Neural progenitor cell (in vitro differentiated cells): Measurements from ENCODE around the gene VILL. TPM values are rescaled to one million over a fixed set of nuclear protein-coding genes. Genes with fewer than 3 reads are reported as not detected.

Experiments used
- DNase-seq: peaks from one replicate; pipeline ENCODE4 v3.0.0-alpha.2; 2016; ENCODE audit warnings: low spot score
- H2AFZ ChIP-seq: fragments of 200-600 bp; sonication (generic); replicated peaks from 2 replicates; pipeline ENCODE4 v1.6.1; 2016; ENCODE audit warnings: antibody characterized with exemption
- H3F3A ChIP-seq: fragments of 200-600 bp; sonication (generic); 2 replicates; pipeline ENCODE4 v1.6.1; 2016; ENCODE audit warnings: antibody characterized with exemption, low read depth
- H3K27ac ChIP-seq: fragments of 200-600 bp; sonication (generic); 2 replicates; pipeline ENCODE4 v1.5.1; 2016; ENCODE audit warnings: mild to moderate bottlenecking
- H3K27me3 ChIP-seq: fragments of 200-600 bp; sonication (generic); 2 replicates; pipeline ENCODE4 v1.6.1; 2016; ENCODE audit warnings: mild to moderate bottlenecking, moderate library complexity
- H3K36me3 ChIP-seq: fragments of 200-600 bp; sonication (generic); 2 replicates; pipeline ENCODE4 v1.5.1; 2016
- H3K4me1 ChIP-seq: fragments of 200-600 bp; sonication (generic); 2 replicates; pipeline ENCODE4 v1.6.1; 2016; ENCODE audit warnings: mixed run types
- H3K4me2 ChIP-seq: fragments of 200-600 bp; sonication (generic); 2 replicates; pipeline ENCODE4 v1.6.1; 2016
- H3K4me3 ChIP-seq: fragments of 200-600 bp; sonication (generic); 2 replicates; pipeline ENCODE4 v1.5.1; 2016
- H3K79me2 ChIP-seq: fragments of 200-600 bp; sonication (generic); 2 replicates; pipeline ENCODE4 v1.6.1; 2016; ENCODE audit warnings: low read depth
- H3K9ac ChIP-seq: fragments of 200-600 bp; sonication (generic); 2 replicates; pipeline ENCODE4 v1.6.1; 2016
- H3K9me3 ChIP-seq: fragments of 200-600 bp; sonication (generic); 2 replicates; pipeline ENCODE4 v1.5.1; 2016; ENCODE audit warnings: low read depth
- H4K20me1 ChIP-seq: fragments of 200-600 bp; sonication (generic); 2 replicates; pipeline ENCODE4 v1.6.1; 2016; ENCODE audit warnings: low read depth
- H3K27ac Mint-ChIP-seq: 3 replicates; pipeline ENCODE4 v1.8.0; 2021; ENCODE audit warnings: mixed read lengths
- H3K27me3 Mint-ChIP-seq: 2 replicates; pipeline ENCODE4 v1.8.0; 2022; ENCODE audit warnings: low read depth, mild to moderate bottlenecking, inconsistent platforms, moderate library complexity, mixed read lengths; ENCODE audit not compliant: insufficient read depth
- H3K36me3 Mint-ChIP-seq: 3 replicates; pipeline ENCODE4 v1.8.0; 2021; ENCODE audit warnings: mixed read lengths
- H3K4me1 Mint-ChIP-seq: 3 replicates; pipeline ENCODE4 v1.8.0; 2021; ENCODE audit warnings: mixed read lengths
- H3K4me3 Mint-ChIP-seq: 3 replicates; pipeline ENCODE4 v1.8.0; 2021; ENCODE audit warnings: mild to moderate bottlenecking, moderate library complexity, mixed read lengths
- H3K9me3 Mint-ChIP-seq: 3 replicates; pipeline ENCODE4 v1.8.0; 2020; ENCODE audit warnings: mixed read lengths
- EZH2 ChIP-seq: fragments of 200-600 bp; sonication (generic); IDR thresholded peaks from 2 replicates; pipeline ENCODE4 v1.6.1; 2017; ENCODE audit warnings: antibody characterized with exemption, mild to moderate bottlenecking, moderate library complexity
- EZH2phosphoT487 ChIP-seq: fragments of 200-600 bp; sonication (generic); IDR thresholded peaks from 2 replicates; pipeline ENCODE4 v1.6.1; 2017; ENCODE audit warnings: antibody characterized with exemption
- total RNA-seq: library from RNA; depleted of rRNA; stranded (reverse); fragments of >200 nt; gene quantifications from 2 replicates; pipeline ENCODE4 v1.2.3, GENCODE V29; 2015; ENCODE audit warnings: low replicate concordance
- TF ChIP-seq, protein P1 (sequence below): fragments of 200-600 bp; sonication (generic); IDR thresholded peaks from 2 replicates; pipeline ENCODE4 v1.5.1; 2017; ENCODE audit warnings: antibody characterized with exemption, mild to moderate bottlenecking

The VILL gene
- total RNA-seq, 1 donor from 2014 or later: 4.9 TPM

DNA sequence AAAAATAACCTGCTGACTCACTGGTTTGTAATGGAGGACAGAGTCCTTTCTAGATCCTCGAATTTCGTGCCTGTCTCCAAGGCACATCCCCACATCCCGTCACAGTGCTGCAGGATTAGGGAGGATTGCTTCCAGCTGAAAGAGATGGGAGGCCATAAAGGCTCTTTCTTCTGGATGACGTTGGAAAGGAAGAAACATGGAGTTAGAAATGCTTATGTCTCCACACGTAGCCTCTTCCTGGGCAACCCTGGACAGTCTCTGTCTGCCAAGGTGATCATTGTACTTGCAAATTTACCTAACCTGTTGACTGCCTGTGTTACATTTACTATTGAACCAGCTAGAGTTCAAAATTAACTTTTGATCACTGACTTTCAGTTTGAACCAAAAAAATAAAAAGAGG lies 27.6 kb upstream of the VILL start:
- Histone ChIP-seq H4K20me1 (peaks cover 17% of the 10 kb centered on the region), H3K4me2 (no peak overlapping the region), H3K36me3 (peaks cover 4% of the 10 kb centered on the region), H3K9ac (no peak overlapping the region), H3K79me2 (no peaks in the 10 kb centered on the region), H3K4me1 (peaks cover 20% of the 10 kb centered on the region), H3K4me3 (no peak overlapping the region), H2AFZ (no peak overlapping the region), H3K9me3 (no peaks in the 10 kb centered on the region), H3F3A (peaks cover 9% of the 10 kb centered on the region), H3K27me3 (no peaks in the 10 kb centered on the region), H3K27ac (no peak overlapping the region)
- Mint-ChIP-seq H3K4me3 (no peak overlapping the region), H3K36me3 (peaks cover 4% of the 10 kb centered on the region), H3K27ac (no peak overlapping the region), H3K4me1 (peaks cover 18% of the 10 kb centered on the region), H3K9me3 (no peaks in the 10 kb centered on the region), H3K27me3 (no peaks in the 10 kb centered on the region)
- DNase-seq: peak; percentile 33
- TF ChIP-seq EZH2phosphoT487: no peak
- no peak for TF ChIP-seq EZH2
- TF ChIP-seq, protein P1, sequence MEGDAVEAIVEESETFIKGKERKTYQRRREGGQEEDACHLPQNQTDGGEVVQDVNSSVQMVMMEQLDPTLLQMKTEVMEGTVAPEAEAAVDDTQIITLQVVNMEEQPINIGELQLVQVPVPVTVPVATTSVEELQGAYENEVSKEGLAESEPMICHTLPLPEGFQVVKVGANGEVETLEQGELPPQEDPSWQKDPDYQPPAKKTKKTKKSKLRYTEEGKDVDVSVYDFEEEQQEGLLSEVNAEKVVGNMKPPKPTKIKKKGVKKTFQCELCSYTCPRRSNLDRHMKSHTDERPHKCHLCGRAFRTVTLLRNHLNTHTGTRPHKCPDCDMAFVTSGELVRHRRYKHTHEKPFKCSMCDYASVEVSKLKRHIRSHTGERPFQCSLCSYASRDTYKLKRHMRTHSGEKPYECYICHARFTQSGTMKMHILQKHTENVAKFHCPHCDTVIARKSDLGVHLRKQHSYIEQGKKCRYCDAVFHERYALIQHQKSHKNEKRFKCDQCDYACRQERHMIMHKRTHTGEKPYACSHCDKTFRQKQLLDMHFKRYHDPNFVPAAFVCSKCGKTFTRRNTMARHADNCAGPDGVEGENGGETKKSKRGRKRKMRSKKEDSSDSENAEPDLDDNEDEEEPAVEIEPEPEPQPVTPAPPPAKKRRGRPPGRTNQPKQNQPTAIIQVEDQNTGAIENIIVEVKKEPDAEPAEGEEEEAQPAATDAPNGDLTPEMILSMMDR: no peak

DNA sequence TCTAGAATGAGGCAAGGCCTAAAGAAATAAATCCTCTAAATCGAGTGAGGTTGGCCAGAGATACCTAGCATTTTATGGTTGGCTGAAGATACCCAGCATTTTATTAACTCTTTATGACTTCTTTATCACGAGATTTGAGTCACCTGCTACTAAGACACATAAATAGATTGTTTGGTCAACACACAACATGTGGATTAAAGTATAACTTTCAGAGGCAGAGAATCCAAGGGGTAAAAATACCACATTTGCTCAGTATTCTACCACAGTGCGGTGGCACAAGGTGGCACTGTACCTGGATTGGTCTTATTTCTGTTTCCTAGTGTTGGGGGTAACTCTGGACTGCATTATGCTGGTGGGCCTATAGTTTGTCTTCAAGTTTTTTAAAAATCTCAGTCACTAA lies 27.0 kb upstream of the VILL start:
- H3K79me2 ChIP-seq: no peaks in the 10 kb centered on the region
- H3K9ac ChIP-seq: no peak overlapping the region
- Mint-ChIP-seq H3K27me3 (no peaks in the 10 kb centered on the region), H3K9me3 (no peaks in the 10 kb centered on the region), H3K4me3 (no peak overlapping the region), H3K36me3 (peaks cover 8% of the 10 kb centered on the region), H3K4me1 (peaks cover 18% of the 10 kb centered on the region), H3K27ac (no peak overlapping the region)
- peaks cover 17% of the 10 kb centered on the region for H4K20me1 ChIP-seq
- H3K27ac ChIP-seq: no peak overlapping the region
- TF ChIP-seq EZH2phosphoT487 (no peak), EZH2 (no peak)
- TF ChIP-seq, protein P1: no peak
- H3K4me1 ChIP-seq: peaks cover 20% of the 10 kb centered on the region
- no peak overlapping the region for H2AFZ ChIP-seq
- no peak for DNase-seq
- no peak overlapping the region for H3K4me2 ChIP-seq
- peaks cover 5% of the 10 kb centered on the region for H3K36me3 ChIP-seq
- peaks cover 9% of the 10 kb centered on the region for H3F3A ChIP-seq
- H3K9me3 ChIP-seq: no peaks in the 10 kb centered on the region
- no peak overlapping the region for H3K4me3 ChIP-seq
- H3K27me3 ChIP-seq: no peaks in the 10 kb centered on the region

DNA sequence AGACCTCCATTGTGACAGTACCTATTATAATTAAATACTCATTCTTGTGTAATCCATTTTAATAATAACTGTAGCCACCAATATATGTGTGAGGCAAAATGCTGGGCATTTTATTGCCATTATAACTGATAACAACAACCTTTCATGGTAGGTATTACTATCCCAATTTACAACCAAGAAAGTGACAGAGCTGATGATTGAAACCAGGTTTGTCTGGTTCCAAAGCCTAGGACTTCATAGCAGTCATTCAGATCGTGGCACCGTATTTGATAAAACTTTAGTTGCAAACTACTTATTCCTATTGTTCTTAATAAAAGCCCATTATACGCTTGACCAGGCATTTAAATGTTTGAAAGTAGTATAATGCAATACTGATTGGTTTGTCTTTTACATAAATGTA lies 26.4 kb upstream of the VILL start:
- H3K36me3 ChIP-seq: peaks cover 5% of the 10 kb centered on the region
- DNase-seq: no peak
- no peaks in the 10 kb centered on the region for H3K79me2 ChIP-seq
- no peak overlapping the region for H3K27ac ChIP-seq
- H4K20me1 ChIP-seq: peaks cover 17% of the 10 kb centered on the region
- no peak overlapping the region for H3K4me3 ChIP-seq
- no peak overlapping the region for H3K27ac Mint-ChIP-seq
- TF ChIP-seq EZH2 (no peak), EZH2phosphoT487 (no peak)
- TF ChIP-seq, protein P1: no peak
- no peak overlapping the region for H2AFZ ChIP-seq
- peaks cover 20% of the 10 kb centered on the region for H3K4me1 ChIP-seq
- no peaks in the 10 kb centered on the region for H3K27me3 Mint-ChIP-seq
- H3K4me3 Mint-ChIP-seq: no peak overlapping the region
- no peak overlapping the region for H3K9ac ChIP-seq
- peaks cover 8% of the 10 kb centered on the region for H3K36me3 Mint-ChIP-seq
- peaks cover 9% of the 10 kb centered on the region for H3F3A ChIP-seq
- H3K4me2 ChIP-seq: no peak overlapping the region
- H3K9me3 Mint-ChIP-seq: no peaks in the 10 kb centered on the region
- H3K9me3 ChIP-seq: no peaks in the 10 kb centered on the region
- no peaks in the 10 kb centered on the region for H3K27me3 ChIP-seq
- peaks cover 18% of the 10 kb centered on the region for H3K4me1 Mint-ChIP-seq

DNA sequence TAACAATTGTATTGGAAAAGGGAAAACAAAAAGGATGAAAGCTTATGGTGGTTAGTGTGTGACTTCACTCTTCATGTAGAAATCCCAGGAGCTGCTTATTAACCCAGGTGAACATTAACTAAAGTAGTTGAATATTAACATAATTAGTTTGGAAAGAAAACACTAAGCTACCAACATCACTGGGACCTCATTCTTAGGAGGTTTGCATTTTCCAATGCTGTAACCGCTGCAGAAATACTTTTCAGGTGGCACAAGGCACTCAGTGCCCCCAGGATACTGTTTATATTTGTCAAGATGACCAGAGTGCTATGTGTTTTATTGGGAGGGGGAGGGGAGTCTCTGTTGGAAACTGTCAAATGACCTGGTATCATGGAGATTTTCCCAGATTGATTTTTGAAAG lies 25.9 kb upstream of the VILL start:
- H3K9me3 Mint-ChIP-seq: no peaks in the 10 kb centered on the region
- no peaks in the 10 kb centered on the region for H3K79me2 ChIP-seq
- H3K27me3 ChIP-seq: no peaks in the 10 kb centered on the region
- no peak overlapping the region for H2AFZ ChIP-seq
- no peaks in the 10 kb centered on the region for H3K27me3 Mint-ChIP-seq
- H3K4me1 Mint-ChIP-seq: peaks cover 18% of the 10 kb centered on the region
- H3K4me1 ChIP-seq: peaks cover 20% of the 10 kb centered on the region
- H3K27ac ChIP-seq: no peak overlapping the region
- peaks cover 5% of the 10 kb centered on the region for H3K36me3 ChIP-seq
- peaks cover 9% of the 10 kb centered on the region for H3K36me3 Mint-ChIP-seq
- TF ChIP-seq EZH2phosphoT487 (no peak), EZH2 (no peak)
- TF ChIP-seq, protein P1: no peak
- H4K20me1 ChIP-seq: peaks cover 17% of the 10 kb centered on the region
- H3K4me2 ChIP-seq: no peak overlapping the region
- H3K9ac ChIP-seq: no peak overlapping the region
- no peak overlapping the region for H3K4me3 Mint-ChIP-seq
- no peak overlapping the region for H3K27ac Mint-ChIP-seq
- peaks cover 9% of the 10 kb centered on the region for H3F3A ChIP-seq
- H3K4me3 ChIP-seq: no peak overlapping the region
- DNase-seq: no peak
- no peaks in the 10 kb centered on the region for H3K9me3 ChIP-seq
